Pancreas (tissue), 10 donors: ENCODE data around the gene ADAM15. TPM values are rescaled to one million over a fixed set of nuclear protein-coding genes. Genes with fewer than 3 reads are reported as not detected.
A peak's percentile ranks its signal among the peaks of the same experiment; 100 is the strongest.

Experiments used
- ATAC-seq, 4 donors: fragments of 200-7000 bp; cut with Tn5 transposase; one replicate each; pipeline versions ENCODE4 v1.8.0 to v1.9.1; 2020; ENCODE audit warnings: mild to moderate bottlenecking in 4 of 4, moderate library complexity in 4 of 4
- DNase-seq, 6 donors: peaks; one replicate each; pipeline ENCODE4 v3.0.0-alpha.2; 2020
- FAIRE-seq: peaks from 2 replicates; lab custom pipeline; 2012; peaks lifted over from hg19 to GRCh38; lab: Jason Lieb, UNC
- H3K27ac ChIP-seq, 4 donors: fragments of 200-600 bp; sonication (generic); 1 replicate in 3 of 4; 2 replicates in 1 of 4; pipeline versions ENCODE4 v1.5.0 to v1.8.0; 2020
- H3K27me3 ChIP-seq, 4 donors: fragments of 200-600 bp; one replicate each; pipeline ENCODE4 v1.8.0; 2021
- H3K36me3 ChIP-seq, 3 donors: fragments of 200-600 bp; sonication (generic) in 1 of 3; one replicate each; pipeline versions ENCODE4 v1.5.0 to v1.8.0; 2020 to 2021
- H3K4me1 ChIP-seq, 3 donors: fragments of 200-600 bp; one replicate each; pipeline ENCODE4 v1.8.0; 2021
- H3K4me3 ChIP-seq, 4 donors: fragments of 200-600 bp; sonication (generic) in 2 of 4; one replicate each; pipeline versions ENCODE4 v1.5.0 to v1.8.0; 2020 to 2021
- H3K9me3 ChIP-seq, 4 donors: fragments of 200-600 bp; one replicate each; pipeline ENCODE4 v1.8.0; 2021
- CTCF ChIP-seq, 4 donors: fragments of 200-600 bp; sonication (generic) in 3 of 4; IDR thresholded peaks; one replicate each; pipeline versions ENCODE4 v1.5.0 to v1.8.0; 2021; ENCODE audit warnings: antibody characterized with exemption in 4 of 4
- WGBS, 2 donors: extraction: QIAGEN DNeasy Blood & Tissue Kit; methylation state at CpG; one replicate each; pipeline ENCODE4 v1.1.7; 2013; 5-methylcytosine and 5-hydroxymethylcytosine counted together
- intact Hi-C, 3 donors: fragments of 100-400 bp; cut with DNase I; formaldehyde crosslinking; loops; one replicate each; pipeline versions ENCODE4 v1.11.1 to v1.14.2; 2022
- polyA plus RNA-seq, 2 donors: library from polyadenylated mRNA; stranded (reverse); fragments of 200-250 nt; gene quantifications; one replicate each; pipeline ENCODE4 v1.2.3, GENCODE V29; 2013
- total RNA-seq, 6 donors: library from RNA; stranded (reverse); fragmentation: NEBNext Ultra II Directional in 4 of 6; extraction: Animal tissue kit (Norgen Biotek cat#: 25700) in 4 of 6; gene quantifications; one replicate each; pipeline versions ENCODE4 v1.2.1 to v1.2.4, GENCODE V29; 2021 to 2023
- donor health status: healthy with polysubstance abuse.
- donor health status: DM: no; HTN: no; CAD: no; lungs with moderate emphysema.
- donor health status: DM: no; HTN: no; CAD: no.
- donor health status: control.
- donor health status: control.
- donor health status: Bipolar disorder and iron deficiency.
- donor health status: DM: yes; HTN: yes; CAD: no.
- donor health status: DM: no; HTN: no; CAD: no.
- donor health status: DM: no; HTN: no; CAD: no.
- donor health status: DM: yes; HTN: yes; CAD: no.

The ADAM15 gene
- total and polyA plus RNA-seq, 8 donors: 23.7 to 125 (median 35.2) TPM

- Histone ChIP-seq H3K9me3 (no peaks in the 10 kb centered on the region), H3K36me3 (no peaks in the 10 kb centered on the region), H3K27ac (no peak overlapping the region), H3K4me1 (peaks cover 15 to 19% (median 16%) of the 10 kb centered on the region in 3 donors), H3K4me3 (no peak overlapping the region), H3K27me3 (peaks cover 0 to 6% (median 0%) of the 10 kb centered on the region in 4 donors)
- no peak for ATAC-seq
- FAIRE-seq: no peak
- no peak for TF ChIP-seq CTCF (IDR thresholded peaks at IDR 0.05)
- intact Hi-C loops: no loop called here
- 49 to 50% methylated on average over 5 of the region's 5 CpGs for WGBS, 2 donors
- peak in 1 of 6 donors; percentile 26 for DNase-seq
Measured at GRCh38 chr1:155075535-155075934, 24.4 kb downstream of the ADAM15 start.

- intact Hi-C loops: no loop called here
Measured at GRCh38 chr1:155076371-155076770, 25.3 kb downstream of the ADAM15 start.

DNA sequence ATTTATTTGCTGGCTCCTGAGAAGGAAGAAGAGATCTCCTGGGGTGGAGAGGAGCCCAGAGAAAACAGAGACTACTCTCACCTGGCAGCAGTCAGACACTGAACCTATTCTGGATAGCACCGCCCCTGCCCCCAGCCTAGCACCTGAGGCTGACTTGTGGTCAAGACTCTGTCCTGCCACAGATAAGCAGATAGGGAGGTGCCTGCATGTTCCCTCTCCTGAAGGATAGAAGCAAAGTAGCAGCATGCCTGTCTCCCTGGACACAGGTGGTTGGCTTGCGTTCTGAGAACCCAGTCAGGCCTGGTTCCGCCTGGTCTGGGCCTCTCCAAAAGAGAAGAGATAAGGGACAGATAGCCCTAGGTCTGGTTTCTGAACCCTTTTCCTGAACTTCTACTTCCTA, 26.2 kb downstream of the ADAM15 start:
- DNase-seq: peak in 1 of 6 donors; percentile 19
- intact Hi-C loops: no loop called here

More at GRCh38 chr1:155076371-155076770, 25.3 kb downstream of the ADAM15 start:
- ATAC-seq (no peak), DNase-seq (peak in 1 of 6 donors; percentile 4), FAIRE-seq (no peak)
- no peaks in the 10 kb centered on the region for H3K36me3 ChIP-seq
- H3K4me1 ChIP-seq: peaks cover 24% of the 10 kb centered on the region in 3 donors
- no peak overlapping the region for H3K27ac ChIP-seq
- 80% methylated on average over 1 of the region's 1 CpG for WGBS, 2 donors
- no peak for TF ChIP-seq CTCF (IDR thresholded peaks at IDR 0.05)
- no peaks in the 10 kb centered on the region for H3K9me3 ChIP-seq
- peaks cover 0 to 12% (median 0%) of the 10 kb centered on the region in 4 donors for H3K27me3 ChIP-seq
- no peak overlapping the region for H3K4me3 ChIP-seq

GRCh38 chr1:155077758-155078445, 26.8 kb downstream of the ADAM15 start:
- 62 to 69% methylated on average over 4 of the region's 4 CpGs for WGBS, 2 donors
- no peaks in the 10 kb centered on the region for H3K9me3 ChIP-seq
- H3K27ac ChIP-seq: no peak overlapping the region
- ATAC-seq (no peak), FAIRE-seq (no peak), DNase-seq (peak in 1 of 6 donors; percentile 25)
- no peak overlapping the region for H3K4me3 ChIP-seq
- peaks cover 0 to 26% (median 4%) of the 10 kb centered on the region in 4 donors for H3K27me3 ChIP-seq
- intact Hi-C loops: no loop called here
- H3K4me1 ChIP-seq: peaks cover 32 to 36% (median 33%) of the 10 kb centered on the region in 3 donors
- TF ChIP-seq CTCF (IDR thresholded peaks at IDR 0.05): no peak
- H3K36me3 ChIP-seq: no peaks in the 10 kb centered on the region

More for the DNA sequence above, 26.2 kb downstream of the ADAM15 start:
- FAIRE-seq: no peak
- TF ChIP-seq CTCF (IDR thresholded peaks at IDR 0.05): no peak
- Histone ChIP-seq H3K4me1 (peaks cover 29 to 34% (median 33%) of the 10 kb centered on the region in 3 donors), H3K27me3 (peaks cover 0 to 20% (median 3%) of the 10 kb centered on the region in 4 donors), H3K4me3 (no peak overlapping the region), H3K27ac (no peak overlapping the region), H3K9me3 (no peaks in the 10 kb centered on the region), H3K36me3 (no peaks in the 10 kb centered on the region)
- WGBS, 2 donors: 72 to 74% methylated on average over 3 of the region's 3 CpGs
- ATAC-seq: no peak
